ENCODE data around the gene LYSET.

GRCh38 chr14:93175492-93175891 lies 9.6 kb upstream of the LYSET start:
- TF ChIP-seq ZNF589 (CRISPR knock-in tag; IDR thresholded peaks at IDR 0.05; ENCODE audit: low read depth) (no peak), YY1 (IDR thresholded peaks at IDR 0.05; ENCODE audit: borderline replicate concordance in 1 of 3, control insufficient read depth in 1 of 3, extremely low read depth in 1 of 3, insufficient read depth in 3 of 3, insufficient read length in 1 of 3, insufficient replicate concordance in 2 of 3, low read depth in 1 of 3, low read length in 2 of 3) (no peak), THRB (CRISPR knock-in tag; conservative IDR thresholded peaks at IDR 0.05) (no peak), TBL1XR1 (IDR thresholded peaks at IDR 0.05; ENCODE audit: low read length in 2 of 2) (no peak), KLF6 (CRISPR knock-in tag; IDR thresholded peaks at IDR 0.05; ENCODE audit: borderline replicate concordance) (no peak), EZH2 (IDR thresholded peaks at IDR 0.05; ENCODE audit: borderline replicate concordance, low read depth, low read length) (no peak), ZNF217 (CRISPR knock-in tag; IDR thresholded peaks at IDR 0.05) (no peak)

All from K562 (cell line).